Measurements from ENCODE around the gene ADORA1. TPM values are rescaled to one million over a fixed set of nuclear protein-coding genes. Genes with fewer than 3 reads are reported as not detected.

ADORA1 gene
- total and polyA plus RNA-seq, 2 of the 4 experiments (the other 2 are of a cell fraction) = 0.36 to 0.56 TPM

- no peak overlapping the region for H2AFZ ChIP-seq (replicated peaks; ENCODE audit: low read length, poor library complexity)
- no peak overlapping the region for H3K14ac ChIP-seq (replicated peaks; ENCODE audit: low read depth, low read length)
- no peak overlapping the region for H3K4me2 ChIP-seq (ENCODE audit: low read depth, low read length)
- no peak overlapping the region for H3K56ac ChIP-seq (ENCODE audit: extremely low read depth, insufficient read depth, low read length)
- no peak overlapping the region for H3K4me3 ChIP-seq (ENCODE audit: insufficient read depth, low read depth, low read length)
- H4K91ac ChIP-seq (ENCODE audit: insufficient read depth, low read depth, low read length) = peak overlapping the region; percentile 80; the same call in 1 of the 2 replicates
- peak overlapping the region; percentile 68; the same call in 1 of the 3 replicates for H2BK15ac ChIP-seq (ENCODE audit: low read depth, low read length)
- H3K9me1 ChIP-seq (ENCODE audit: insufficient read depth, low read length) = peaks cover 13% of the 10 kb centered on the region
- H2AK9ac ChIP-seq (replicated peaks; ENCODE audit: low read depth, low read length, poor library complexity) = peak overlapping the region; percentile 13
- H2BK5ac ChIP-seq (ENCODE audit: low read depth, low read length, poor library complexity, severe bottlenecking) = no peak overlapping the region
- peak overlapping the region; percentile 93; the same call in 1 of the 2 replicates for H3K27ac ChIP-seq (ENCODE audit: insufficient read depth, low read length)
- H2AK5ac ChIP-seq (ENCODE audit: low read depth, low read length) = peak overlapping the region; percentile 54
- TF ChIP-seq RCOR1 (IDR thresholded peaks at IDR 0.05; ENCODE audit: insufficient replicate concordance, low read length) = no peak
- TF ChIP-seq CEBPB (IDR thresholded peaks at IDR 0.05; ENCODE audit: low read depth, low read length) = no peak
- no peak for TF ChIP-seq ELK1 (IDR thresholded peaks at IDR 0.05; ENCODE audit: borderline replicate concordance, low read depth, low read length)
- no peak for TF ChIP-seq NFE2L2 (IDR thresholded peaks at IDR 0.05; ENCODE audit: low read depth, low read length)
- no peak for TF ChIP-seq MAFK (IDR thresholded peaks at IDR 0.05; ENCODE audit: low read depth, low read length)
- TF ChIP-seq USF2 (IDR thresholded peaks at IDR 0.05; ENCODE audit: low read depth, low read length) = no peak
- no peak for TF ChIP-seq CTCF (conservative IDR thresholded peaks at IDR 0.05; ENCODE audit: low read depth, low read length)
- no peak for TF ChIP-seq MAZ (IDR thresholded peaks at IDR 0.05; ENCODE audit: borderline replicate concordance, low read depth, low read length)
- no peak for TF ChIP-seq RFX5 (IDR thresholded peaks at IDR 0.05; ENCODE audit: low read depth, low read length)
- TF ChIP-seq BHLHE40 (IDR thresholded peaks at IDR 0.05; ENCODE audit: low read depth, low read length) = no peak
- TF ChIP-seq POLR2A (IDR thresholded peaks at IDR 0.05; ENCODE audit: low read depth, low read length) = no peak
- no peak for TF ChIP-seq MXI1 (IDR thresholded peaks at IDR 0.05; ENCODE audit: borderline replicate concordance, low read depth, low read length)
- H4K8ac ChIP-seq (ENCODE audit: low read depth in 2 of 2, low read length in 2 of 2) = peak overlapping the region in 1 of 2 experiments; percentile 16; a peak in 2 of 4 replicates
- dilution Hi-C loops (cut with HindIII; ENCODE audit: low sequenced_read_pairs, unreplicated experiment) = no loop called here
- peak overlapping the region; percentile 53; the same call in 1 of the 2 replicates for H2BK20ac ChIP-seq (ENCODE audit: low read depth, low read length)
- H3K79me1 ChIP-seq (ENCODE audit: low read depth in 1 of 2, low read length in 2 of 2) = no peaks in the 10 kb centered on the region
- no TSS peak for BruUV-seq (replicated peaks)
- POLR2A ChIA-PET (ENCODE audit: unreplicated experiment) = no interaction called here
- ATAC-seq (ENCODE audit: low read depth) = no peak
- no peaks in the 10 kb centered on the region for H3K27me3 ChIP-seq (ENCODE audit: control insufficient read depth, insufficient read depth, low read length)
- 100% methylated on average over 1 of the region's 10 CpGs; no CpG with 5 or more reads in 1 of the 2 experiments for WGBS, 2 experiments (ENCODE audit: extremely low coverage in 2 of 2, insufficient read length in 1 of 2)
- no peaks in the 10 kb centered on the region for H3K9me3 ChIP-seq (ENCODE audit: control insufficient read depth, insufficient read depth, low read length)
- H3K36me3 ChIP-seq (ENCODE audit: control insufficient read depth, insufficient read depth, low read length) = no peaks in the 10 kb centered on the region
- intact Hi-C loops (cut with micrococcal nuclease) = no loop called here
- no peak overlapping the region for H3K23ac ChIP-seq (ENCODE audit: low read depth, low read length)
- peak overlapping the region; percentile 33; the same call in 1 of the 2 replicates for H2BK120ac ChIP-seq (ENCODE audit: low read depth, low read length)
- no peak overlapping the region for H3K9ac ChIP-seq (ENCODE audit: low read depth, low read length)
- H3K18ac ChIP-seq (ENCODE audit: low read depth, low read length) = peak overlapping the region; percentile 67; the same call in 1 of the 2 replicates
- peak overlapping the region; percentile 25 for H3K4ac ChIP-seq (ENCODE audit: low read depth, low read length)
- DNase-seq = no peak
- in situ Hi-C loops (cut with MboI; ENCODE audit: low sequenced_read_pairs) = no loop called here
- no peaks in the 10 kb centered on the region for H4K20me1 ChIP-seq (ENCODE audit: insufficient read depth, low read length)
- peak overlapping the region; percentile 45; the same call in 1 of the 2 replicates for H4K5ac ChIP-seq (ENCODE audit: low read depth, low read length)
- H3K4me1 ChIP-seq (ENCODE audit: control insufficient read depth, insufficient read depth, low read length) = peaks cover 39% of the 10 kb centered on the region
- CTCF ChIA-PET = no interaction called here
These were observed 74.1 kb downstream of the ADORA1 start for GRCh38 chr1:203201516-203202205.

Data from IMR-90 (cell line).